IgD-negative memory B cell (primary cell): Measurements from ENCODE around the gene HNRNPC. TPM values are rescaled to one million over a fixed set of nuclear protein-coding genes. Genes with fewer than 3 reads are reported as not detected.

Experiments used
- H3K27ac Mint-ChIP-seq, 3 donors: one replicate each; pipeline ENCODE4 v1.8.0; 2020 to 2022; ENCODE audit warnings: mild to moderate bottlenecking in 3 of 3, mixed read lengths in 3 of 3, moderate library complexity in 1 of 3
- H3K27me3 Mint-ChIP-seq: one replicate; pipeline ENCODE4 v1.8.0; 2021; ENCODE audit warnings: mixed read lengths
- H3K36me3 Mint-ChIP-seq: one replicate; pipeline ENCODE4 v1.8.0; 2020; ENCODE audit warnings: mild to moderate bottlenecking, mixed read lengths
- H3K4me1 Mint-ChIP-seq, 3 donors: one replicate each; pipeline ENCODE4 v1.8.0; 2020 to 2022; ENCODE audit warnings: mixed read lengths in 3 of 3, mild to moderate bottlenecking in 1 of 3
- H3K4me3 Mint-ChIP-seq, 4 donors: one replicate each; pipeline ENCODE4 v1.8.0; 2020 to 2022; ENCODE audit warnings: mild to moderate bottlenecking in 4 of 4, mixed read lengths in 4 of 4, moderate library complexity in 3 of 4
- H3K9me3 Mint-ChIP-seq, 3 donors: one replicate each; pipeline ENCODE4 v1.8.0; 2020 to 2021; ENCODE audit warnings: mixed read lengths in 3 of 3, mild to moderate bottlenecking in 1 of 3
- polyA plus RNA-seq: library from polyadenylated mRNA; unstranded; fragments of 300-500 nt; fragmentation: Illumina TruSeq; gene quantifications from one replicate; pipeline ENCODE4 v1.2.3, GENCODE V29; 2021

The HNRNPC gene
- polyA plus RNA-seq, 1 donor from 2014 or later, result 741 TPM

DNA sequence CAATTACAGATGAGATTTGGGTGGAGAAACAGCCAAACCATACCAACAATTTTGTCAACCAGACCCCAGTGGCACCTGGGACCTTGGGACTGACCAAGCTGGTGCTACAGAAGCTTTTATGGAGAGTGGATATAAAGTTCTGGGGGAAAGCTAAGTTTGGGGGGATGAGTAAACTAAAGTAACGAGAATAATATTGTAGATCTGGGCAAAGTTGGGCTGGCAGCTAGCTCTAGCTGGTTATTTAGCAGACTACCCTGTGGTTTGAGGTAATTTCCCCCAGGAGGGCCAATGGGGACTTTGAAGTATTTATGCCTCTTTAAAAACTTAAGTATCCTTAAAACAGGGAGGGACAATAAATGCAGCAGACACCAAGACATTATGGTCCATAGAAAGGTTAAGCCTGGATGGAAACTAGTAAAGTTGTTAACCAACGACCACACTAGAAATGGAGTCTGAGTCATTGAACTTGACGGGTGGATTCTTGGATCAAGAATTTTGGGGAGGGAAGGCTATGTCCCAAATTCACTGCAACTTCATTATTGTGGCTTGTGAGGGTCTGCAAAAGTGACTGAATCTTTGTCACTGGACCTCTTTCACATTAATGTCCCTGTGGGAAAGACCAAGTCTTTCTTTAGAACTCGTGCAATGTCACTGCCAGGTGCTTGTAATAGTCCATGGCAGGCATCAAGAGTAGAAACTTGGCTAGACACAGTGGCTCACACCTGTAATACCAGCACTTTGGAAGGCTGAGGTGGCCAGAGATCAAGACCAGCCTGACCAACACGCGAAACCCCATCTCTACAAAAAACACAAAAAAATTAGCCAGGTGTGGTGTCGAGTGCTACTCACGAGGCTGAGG lies 64.8 kb downstream of the HNRNPC start:
- Mint-ChIP-seq H3K4me3 (no peak overlapping the region), H3K27ac (peak overlapping the region in 2 of 3 donors; percentile 50 to 54), H3K27me3 (no peaks in the 10 kb centered on the region), H3K4me1 (peaks cover 2 to 19% (median 16%) of the 10 kb centered on the region in 3 donors), H3K9me3 (no peaks in the 10 kb centered on the region), H3K36me3 (no peaks in the 10 kb centered on the region)

GRCh38 chr14:21203470-21204166 lies 65.6 kb downstream of the HNRNPC start:
- Mint-ChIP-seq H3K36me3 (no peaks in the 10 kb centered on the region), H3K27ac (peak overlapping the region in 2 of 3 donors; percentile 6 to 50), H3K27me3 (no peaks in the 10 kb centered on the region), H3K4me3 (no peak overlapping the region), H3K9me3 (no peaks in the 10 kb centered on the region), H3K4me1 (peaks cover 2 to 19% (median 16%) of the 10 kb centered on the region in 3 donors)

DNA sequence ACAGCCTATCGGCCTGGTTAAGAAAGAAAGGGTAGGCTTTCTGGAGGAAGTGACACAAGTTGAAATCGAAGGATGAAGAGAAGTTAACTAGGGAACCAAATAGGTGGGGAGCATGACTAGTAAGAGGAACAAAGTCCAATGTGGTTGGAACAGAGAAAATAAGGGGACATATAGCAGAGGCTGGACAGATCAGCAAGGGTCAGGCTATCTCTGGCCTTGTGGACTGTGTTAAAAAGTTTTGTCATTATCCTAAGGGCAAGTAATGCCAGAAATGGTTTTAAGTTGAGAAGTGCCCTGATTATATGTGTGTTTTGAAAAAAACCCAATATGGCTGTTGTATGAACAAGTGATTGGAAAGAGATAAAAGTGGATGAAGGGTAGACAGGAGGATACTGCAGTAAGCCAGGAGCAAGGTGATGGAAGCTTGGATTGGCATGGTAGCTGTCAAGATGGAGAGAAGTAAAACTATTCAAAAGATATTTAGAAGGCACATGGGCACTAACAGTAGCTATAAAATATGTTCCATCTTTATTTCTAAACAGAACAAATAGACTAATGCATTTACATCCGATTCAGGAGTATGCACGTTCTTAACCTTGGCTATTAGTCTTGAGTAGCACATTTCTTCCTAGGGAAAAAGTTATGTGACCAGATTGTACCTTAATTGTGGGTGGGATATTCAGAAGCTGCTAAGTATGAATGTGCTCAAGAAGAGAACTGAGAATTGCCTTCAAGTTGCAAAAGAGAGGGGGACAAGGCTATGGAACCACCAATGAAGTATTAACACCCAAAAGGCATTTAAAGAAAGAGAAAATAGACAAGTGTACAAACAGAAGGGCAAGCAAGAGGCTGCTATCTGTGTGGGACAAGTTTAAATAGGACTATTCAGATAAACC lies 66.5 kb downstream of the HNRNPC start:
- Mint-ChIP-seq H3K27me3 (no peaks in the 10 kb centered on the region), H3K4me3 (no peak overlapping the region), H3K27ac (peak overlapping the region in 2 of 3 donors; percentile 6 to 50), H3K4me1 (peaks cover 2 to 19% (median 13%) of the 10 kb centered on the region in 3 donors), H3K36me3 (no peaks in the 10 kb centered on the region), H3K9me3 (no peaks in the 10 kb centered on the region)

DNA sequence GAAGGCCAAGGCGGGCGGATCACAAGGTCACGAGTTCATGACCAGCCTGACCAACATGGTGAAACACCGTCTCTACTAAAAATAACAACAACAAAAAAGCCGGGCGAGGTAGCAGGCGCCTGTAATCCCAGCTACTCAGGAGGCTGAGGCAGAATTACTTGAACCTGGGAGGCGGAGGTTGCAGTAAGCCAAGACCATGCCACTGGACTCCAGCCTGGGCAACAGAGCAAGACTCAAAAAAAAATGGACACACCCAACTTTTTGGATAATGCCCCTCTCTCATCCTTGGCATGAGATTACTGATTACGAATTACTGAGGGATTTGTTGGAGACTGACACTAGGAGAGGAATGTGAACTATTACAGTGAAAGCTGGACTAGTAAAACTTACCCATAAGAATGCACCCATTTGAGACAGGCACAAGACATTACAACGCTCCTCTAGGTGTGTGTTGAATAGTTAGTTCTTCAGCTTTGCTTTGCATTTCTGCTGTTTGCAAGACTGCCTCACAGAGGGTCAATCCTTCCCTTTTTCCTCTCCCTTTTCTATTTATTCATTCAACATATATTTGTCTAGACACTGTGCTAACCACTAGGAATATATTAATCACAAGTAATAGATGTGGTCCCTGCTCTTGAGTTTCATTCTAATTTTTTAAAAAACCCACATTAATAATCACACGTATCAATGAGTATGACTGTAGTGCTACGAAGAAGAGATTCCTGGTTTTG lies 67.3 kb downstream of the HNRNPC start:
- Mint-ChIP-seq H3K4me3 (no peak overlapping the region), H3K27ac (no peak overlapping the region), H3K27me3 (no peaks in the 10 kb centered on the region), H3K9me3 (no peaks in the 10 kb centered on the region), H3K36me3 (no peaks in the 10 kb centered on the region), H3K4me1 (peaks cover 2 to 19% (median 10%) of the 10 kb centered on the region in 3 donors)

DNA sequence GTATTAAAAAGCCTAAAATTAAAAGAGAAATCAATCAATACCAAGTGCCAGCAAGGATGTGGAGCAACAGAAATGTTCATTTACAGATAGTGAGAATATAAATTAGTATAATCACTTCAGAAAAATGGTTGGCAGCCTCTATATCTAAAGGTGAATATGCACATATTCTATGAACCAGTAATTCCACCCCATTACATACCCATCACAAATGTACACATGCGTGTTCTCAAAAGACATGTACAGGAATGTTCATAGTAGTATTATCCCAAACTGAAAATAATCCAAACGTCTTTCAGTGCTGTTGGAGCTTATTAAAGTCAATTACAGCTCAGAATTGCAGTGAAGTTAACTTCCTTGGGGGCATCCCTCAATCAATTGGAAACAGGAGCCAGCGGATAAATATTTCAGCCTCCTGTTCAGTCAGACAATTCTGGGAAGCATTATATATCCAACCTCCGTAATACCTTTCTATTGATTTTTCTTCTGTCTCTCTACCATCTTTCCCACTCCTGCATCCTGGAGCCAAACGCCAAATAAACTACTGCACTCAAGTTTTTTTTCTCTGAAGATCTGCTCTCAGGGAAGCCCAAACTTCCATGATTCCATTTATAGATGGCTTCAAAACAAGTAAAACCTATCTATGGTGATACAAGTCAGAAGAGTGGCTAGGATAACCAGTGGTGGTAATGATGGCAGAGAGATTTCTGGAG lies 68.3 kb downstream of the HNRNPC start:
- Mint-ChIP-seq H3K36me3 (no peaks in the 10 kb centered on the region), H3K4me1 (peaks cover 2 to 19% (median 10%) of the 10 kb centered on the region in 3 donors), H3K4me3 (no peak overlapping the region), H3K9me3 (no peaks in the 10 kb centered on the region), H3K27me3 (no peaks in the 10 kb centered on the region), H3K27ac (peak overlapping the region in 1 of 3 donors; percentile 51)

DNA sequence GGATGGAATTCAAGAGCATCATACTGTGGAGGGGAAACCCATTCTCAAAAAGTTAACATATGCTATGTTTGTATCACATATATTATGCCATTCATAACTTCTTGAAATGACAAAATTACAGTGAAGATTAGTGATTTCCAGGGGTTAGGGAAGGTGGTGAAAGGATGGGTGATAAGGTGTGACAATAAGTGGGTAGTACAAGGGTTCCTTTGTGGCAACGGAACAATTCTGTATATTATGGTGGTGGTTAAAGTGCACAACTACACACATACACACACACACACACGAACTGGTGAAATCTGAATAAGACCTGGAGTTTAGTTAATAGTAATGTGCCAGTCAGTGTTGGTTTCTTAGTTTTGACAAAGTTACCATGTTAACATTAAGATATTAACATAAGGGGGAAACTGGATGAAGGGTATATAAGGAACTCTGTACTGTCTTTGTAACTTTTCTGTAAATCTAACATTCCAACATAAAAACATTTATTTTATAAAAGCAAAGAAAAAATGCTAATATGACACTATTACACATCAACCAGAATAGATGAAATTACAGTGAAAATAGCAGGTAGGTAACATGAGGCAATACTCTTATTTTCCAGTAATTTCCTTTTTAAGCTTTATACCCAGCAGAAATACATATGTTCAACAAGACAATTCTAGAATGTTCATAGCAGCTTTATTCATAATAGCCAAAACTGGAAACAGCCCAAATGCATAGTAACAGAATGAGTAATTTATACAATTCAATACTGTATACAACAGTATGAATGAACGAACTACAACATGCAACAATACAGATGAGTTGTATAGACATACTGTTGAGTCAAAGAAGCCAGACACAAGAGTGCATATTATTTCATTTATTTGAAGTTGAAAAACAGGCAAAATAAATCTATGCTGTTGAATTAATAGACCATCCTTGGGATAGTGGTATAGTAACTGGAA lies 69.4 kb downstream of the HNRNPC start:
- no peaks in the 10 kb centered on the region for H3K27me3 Mint-ChIP-seq
- no peaks in the 10 kb centered on the region for H3K9me3 Mint-ChIP-seq
- no peak overlapping the region for H3K4me3 Mint-ChIP-seq
- H3K27ac Mint-ChIP-seq, result no peak overlapping the region
- peaks cover 2 to 19% (median 10%) of the 10 kb centered on the region in 3 donors for H3K4me1 Mint-ChIP-seq
- H3K36me3 Mint-ChIP-seq, result no peaks in the 10 kb centered on the region

- Mint-ChIP-seq H3K27ac (peak overlapping the region in 1 of 3 donors; percentile 14), H3K9me3 (no peaks in the 10 kb centered on the region), H3K4me1 (peaks cover 6% of the 10 kb centered on the region in 3 donors), H3K27me3 (peaks cover 2% of the 10 kb centered on the region), H3K4me3 (no peak overlapping the region), H3K36me3 (no peaks in the 10 kb centered on the region)
These were observed 71.6 kb downstream of the HNRNPC start for GRCh38 chr14:21197418-21198205.

DNA sequence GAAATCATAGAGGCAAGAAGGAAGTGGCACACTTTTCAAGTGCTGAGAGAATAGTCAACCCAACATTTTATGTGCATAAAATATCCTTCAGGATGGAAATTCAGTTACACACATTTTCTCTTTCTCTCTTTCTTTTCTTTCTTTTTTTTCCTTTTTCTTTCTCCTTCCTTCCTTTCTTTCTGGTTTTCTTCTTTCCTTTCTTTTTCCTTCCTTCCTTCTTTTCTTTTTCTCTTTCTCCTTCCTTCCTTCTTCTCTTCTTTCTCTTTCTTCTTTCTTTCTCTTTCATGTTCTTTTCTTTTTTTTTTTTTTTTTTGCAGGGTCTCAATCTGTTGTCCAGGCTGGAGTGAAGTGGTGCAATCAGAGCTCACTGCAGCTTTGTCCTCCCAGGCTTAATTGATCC lies 74.6 kb downstream of the HNRNPC start:
- Mint-ChIP-seq H3K27ac (no peak overlapping the region), H3K4me3 (no peak overlapping the region), H3K9me3 (no peaks in the 10 kb centered on the region), H3K4me1 (peaks cover 5 to 7% (median 5%) of the 10 kb centered on the region in 3 donors), H3K27me3 (peaks cover 2% of the 10 kb centered on the region), H3K36me3 (no peaks in the 10 kb centered on the region)

DNA sequence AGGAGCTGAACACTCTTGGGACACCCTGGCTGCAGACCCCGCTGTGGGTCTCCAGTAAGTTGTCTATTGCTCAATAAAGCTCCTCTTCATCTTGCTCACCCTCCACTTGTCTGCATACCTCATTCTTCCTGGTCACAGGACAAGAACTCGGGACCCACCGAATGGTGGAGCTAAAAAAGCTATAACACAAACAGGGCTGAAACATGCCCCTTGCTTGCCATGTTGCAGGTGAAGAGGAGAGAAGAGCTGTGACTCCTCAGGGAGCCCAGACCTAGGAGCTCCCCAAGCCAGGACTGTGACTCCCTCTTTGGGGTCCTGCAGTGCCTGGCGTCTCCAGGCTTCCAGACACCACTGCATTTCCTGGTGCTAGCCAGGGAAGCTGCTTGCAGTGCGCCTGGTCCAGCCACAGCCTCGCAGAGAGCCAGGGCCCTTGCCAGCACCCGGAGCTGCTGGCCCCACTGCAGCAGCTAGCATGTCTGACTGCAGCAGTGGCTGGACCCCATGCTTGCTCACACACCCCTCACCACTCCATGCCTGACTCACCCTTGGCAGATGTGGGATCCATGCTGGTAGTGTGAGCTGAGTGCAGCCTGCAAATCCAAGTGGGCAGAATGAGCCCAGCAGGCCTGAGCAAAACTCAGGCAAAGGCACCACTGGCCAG lies 76.2 kb downstream of the HNRNPC start:
- Mint-ChIP-seq H3K36me3 (no peaks in the 10 kb centered on the region), H3K9me3 (no peaks in the 10 kb centered on the region), H3K27me3 (peaks cover 2% of the 10 kb centered on the region), H3K27ac (peak overlapping the region in 1 of 3 donors; percentile 48), H3K4me1 (peaks cover 4 to 7% (median 5%) of the 10 kb centered on the region in 3 donors), H3K4me3 (peak overlapping the region in 2 of 4 donors; percentile 30 to 80)

DNA sequence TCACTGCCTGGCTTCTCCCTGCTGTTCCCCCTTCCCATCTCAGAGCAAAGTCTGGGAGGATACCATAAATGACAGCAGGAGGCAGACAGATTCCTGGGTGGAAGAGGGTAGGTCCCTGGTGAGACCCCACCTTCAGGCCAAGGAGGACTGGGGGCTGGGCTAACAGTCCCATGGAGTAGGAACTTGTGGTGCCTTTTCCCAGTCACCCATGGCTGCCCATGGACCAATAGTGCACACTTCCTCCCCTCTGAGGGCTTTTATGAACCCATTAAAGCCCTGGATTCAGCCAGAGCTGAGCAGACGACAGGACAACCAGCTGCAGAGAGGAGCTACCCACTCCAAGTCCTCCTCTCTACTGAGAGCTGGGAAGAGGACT lies 76.8 kb downstream of the HNRNPC start:
- Mint-ChIP-seq H3K36me3 (no peaks in the 10 kb centered on the region), H3K4me1 (peaks cover 4 to 7% (median 5%) of the 10 kb centered on the region in 3 donors), H3K27ac (peak overlapping the region in 1 of 3 donors; percentile 48), H3K27me3 (peaks cover 2% of the 10 kb centered on the region), H3K4me3 (peak overlapping the region in 2 of 4 donors; percentile 58 to 80), H3K9me3 (no peaks in the 10 kb centered on the region)

DNA sequence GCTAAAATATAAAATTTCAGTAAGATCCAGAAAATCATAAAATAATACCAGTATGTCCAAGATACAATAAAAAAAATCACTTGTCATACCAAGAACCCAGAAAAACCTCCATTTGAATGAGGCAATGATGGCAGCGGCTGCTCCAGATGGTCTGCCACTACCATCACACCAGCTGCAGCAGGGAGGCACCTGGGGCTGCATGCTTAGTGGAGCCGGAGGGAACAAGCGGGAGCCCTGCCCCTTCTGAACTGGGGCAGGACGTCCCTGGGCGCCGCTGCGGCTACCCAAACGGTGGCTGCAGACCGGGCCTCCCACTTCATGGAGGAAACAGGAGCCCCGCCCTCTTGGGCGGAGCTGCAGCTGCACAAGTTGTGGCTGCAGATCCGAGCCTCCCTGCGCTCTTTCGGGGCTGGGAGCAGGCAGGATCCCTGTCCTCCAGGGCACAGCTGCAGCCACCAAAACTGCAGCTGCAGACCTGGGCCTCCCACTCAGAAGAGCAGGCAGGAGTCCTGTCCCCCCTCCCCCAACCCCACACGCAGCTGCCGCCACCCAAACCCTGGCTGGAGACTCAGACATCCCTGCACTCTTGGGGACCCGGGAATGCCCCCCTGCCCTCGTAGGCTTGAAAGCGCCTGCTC lies 77.3 kb downstream of the HNRNPC start:
- no peaks in the 10 kb centered on the region for H3K9me3 Mint-ChIP-seq
- peaks cover 4 to 7% (median 5%) of the 10 kb centered on the region in 3 donors for H3K4me1 Mint-ChIP-seq
- no peak overlapping the region for H3K27ac Mint-ChIP-seq
- peaks cover 2% of the 10 kb centered on the region for H3K27me3 Mint-ChIP-seq
- no peaks in the 10 kb centered on the region for H3K36me3 Mint-ChIP-seq
- peak overlapping the region in 3 of 4 donors; percentile 58 to 84 (median 84) for H3K4me3 Mint-ChIP-seq
